Measurements from ENCODE around the gene EHBP1.

Gene EHBP1

GRCh38 chr2:62895632-62896009, 190.1 kb downstream of the EHBP1 start:
- no peak for DNase-seq

GRCh38 chr2:62897187-62897827, 191.8 kb downstream of the EHBP1 start:
- DNase-seq, result no peak

- no peak for DNase-seq
Observed at GRCh38 chr2:62904344-62904743, 198.8 kb downstream of the EHBP1 start.

DNA sequence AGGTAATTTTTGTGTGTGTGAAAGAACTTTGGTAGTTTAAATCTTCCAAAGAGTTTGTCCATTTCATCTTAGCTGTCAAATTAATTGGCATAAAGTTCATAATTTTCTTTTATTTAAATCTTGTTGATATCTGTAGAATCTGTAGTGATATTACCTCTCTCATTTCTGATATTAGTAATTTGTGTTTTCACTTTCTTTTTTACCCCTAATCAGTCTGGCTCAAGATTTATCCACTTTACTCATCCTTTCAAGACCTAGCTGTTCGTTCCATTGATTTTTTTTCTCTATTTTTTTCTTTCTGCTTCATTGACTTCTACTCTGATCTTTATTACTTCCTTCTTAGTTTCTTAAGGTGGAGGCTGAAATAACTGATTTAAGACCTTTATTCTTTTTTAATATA, 202.6 kb downstream of the EHBP1 start:
- DNase-seq, result no peak

- DNase-seq, result no peak
Observed at GRCh38 chr2:62913311-62913710, 207.8 kb downstream of the EHBP1 start.

DNA sequence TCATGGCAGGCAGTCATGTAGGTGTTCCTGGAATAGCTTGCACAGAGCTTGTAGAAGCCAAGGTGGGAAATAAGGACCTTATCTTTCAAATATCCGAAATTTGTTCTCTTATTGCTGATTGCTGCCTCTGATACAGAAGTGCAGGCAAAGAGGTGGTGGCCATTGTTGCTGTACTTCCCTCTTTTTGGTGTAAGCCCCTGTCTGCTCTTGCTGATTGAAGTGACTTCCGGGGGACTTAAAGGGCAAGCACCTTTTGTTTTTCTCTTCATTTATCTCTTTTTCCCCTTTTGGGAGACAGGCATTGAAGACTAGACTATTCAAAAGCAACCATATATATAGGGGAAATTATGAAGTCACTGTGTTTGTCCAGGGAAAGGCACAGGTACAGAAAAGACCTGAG, 213.5 kb downstream of the EHBP1 start:
- DNase-seq, result no peak

DNA sequence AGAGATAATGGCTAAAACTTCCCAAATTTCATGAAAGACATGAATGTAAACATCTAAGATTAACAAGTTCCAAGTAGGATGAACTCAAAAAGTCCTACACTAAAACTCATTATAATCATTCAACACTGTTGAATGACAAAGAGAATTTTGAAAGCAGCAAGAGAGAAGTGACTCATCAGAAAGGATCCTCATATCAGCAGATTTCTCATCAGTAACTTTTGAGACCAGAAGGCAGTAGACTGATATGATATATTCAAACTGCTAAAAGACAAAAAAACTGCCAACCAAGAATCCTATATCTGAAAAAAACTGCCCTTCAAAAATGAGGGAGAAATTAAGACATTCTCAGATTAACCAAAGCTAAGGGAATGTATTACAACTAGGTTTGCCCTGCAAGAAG, 214.6 kb downstream of the EHBP1 start:
- no peak for DNase-seq

- no peak for DNase-seq
Observed at GRCh38 chr2:62923242-62923641, 217.7 kb downstream of the EHBP1 start.

DNA sequence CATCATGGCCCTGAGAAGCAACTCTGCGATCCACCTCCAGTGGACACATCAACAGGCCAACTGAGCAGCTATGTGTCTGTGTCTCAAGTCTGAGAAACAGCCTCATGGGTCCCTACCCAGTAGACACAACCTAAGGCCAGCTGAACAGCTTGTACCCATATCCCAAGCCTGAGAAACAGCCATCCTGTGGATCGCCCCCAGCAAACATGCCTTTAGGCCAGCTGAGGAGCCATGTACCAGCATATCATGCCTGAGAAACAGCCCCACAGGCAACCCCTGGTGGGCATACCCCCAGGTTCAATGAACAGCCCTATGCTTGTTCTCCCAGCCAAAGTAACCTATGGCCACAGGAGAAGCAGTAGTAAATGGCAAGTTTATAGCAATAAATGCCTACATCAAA, 218.4 kb downstream of the EHBP1 start:
- DNase-seq, result no peak

DNA sequence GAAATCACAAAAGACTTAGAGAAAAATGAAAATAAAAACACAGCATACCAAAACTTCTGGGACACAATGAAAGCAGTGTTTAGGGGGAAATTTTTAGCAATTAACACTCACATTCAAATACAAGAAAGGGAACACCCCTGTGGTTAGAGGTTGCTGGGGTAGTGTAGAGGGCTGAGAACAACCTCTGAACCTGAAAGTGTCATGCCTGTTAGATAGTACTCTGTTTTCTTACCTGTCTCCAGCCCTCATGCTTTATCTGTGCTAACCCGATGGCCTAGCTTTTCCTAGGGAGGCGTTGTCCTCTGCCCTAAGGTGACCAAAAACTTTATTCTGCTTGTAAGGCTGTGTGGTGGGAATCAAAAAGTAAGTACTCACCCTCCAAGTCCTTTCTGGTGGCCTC, 222.5 kb downstream of the EHBP1 start:
- no peak for DNase-seq

- DNase-seq, result no peak
Observed at GRCh38 chr2:62931536-62931935, 226.0 kb downstream of the EHBP1 start.

- no peak for DNase-seq
Observed at GRCh38 chr2:62933398-62933917, 227.9 kb downstream of the EHBP1 start.

DNA sequence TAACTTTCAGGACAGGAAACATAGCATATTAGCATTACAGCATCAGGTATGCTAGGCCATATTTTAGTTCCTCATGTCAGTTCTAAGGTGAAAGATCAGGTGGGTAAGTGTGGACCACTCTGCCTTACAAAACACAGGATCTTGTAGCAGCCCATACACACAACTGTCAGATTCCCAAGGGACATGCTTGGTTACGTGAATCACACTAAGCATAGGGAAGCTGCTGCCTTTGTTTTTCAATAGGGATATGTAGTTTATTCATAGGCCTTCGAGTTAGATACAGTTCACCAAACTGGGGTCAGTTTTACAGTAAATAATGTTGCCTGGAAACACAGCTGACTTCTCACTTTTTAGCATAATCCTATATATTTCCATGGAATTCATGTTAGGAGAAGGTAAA, 229.0 kb downstream of the EHBP1 start:
- DNase-seq, result no peak

DNA sequence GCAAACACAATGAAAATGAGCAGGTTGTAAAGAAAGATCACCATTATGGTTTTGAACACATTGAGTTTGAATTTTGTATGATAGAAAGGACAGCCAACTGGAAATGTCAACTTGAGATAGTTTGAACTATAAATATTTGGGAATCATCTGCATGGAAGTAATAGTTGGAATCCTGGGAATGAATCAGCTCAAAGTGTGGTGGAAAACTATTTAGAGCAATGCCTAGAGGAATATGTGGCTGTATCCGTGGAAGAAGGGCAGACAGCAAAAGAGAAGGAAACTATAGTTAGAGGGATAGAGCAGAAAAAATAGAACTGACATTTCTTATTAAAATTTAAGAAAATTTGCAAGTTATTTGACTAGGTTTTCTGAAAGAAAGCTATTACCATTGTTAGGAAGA, 232.6 kb downstream of the EHBP1 start:
- DNase-seq, result peak; percentile 3

- DNase-seq, result peak; percentile 35
Observed at GRCh38 chr2:62939735-62940491, 234.4 kb downstream of the EHBP1 start.

DNA sequence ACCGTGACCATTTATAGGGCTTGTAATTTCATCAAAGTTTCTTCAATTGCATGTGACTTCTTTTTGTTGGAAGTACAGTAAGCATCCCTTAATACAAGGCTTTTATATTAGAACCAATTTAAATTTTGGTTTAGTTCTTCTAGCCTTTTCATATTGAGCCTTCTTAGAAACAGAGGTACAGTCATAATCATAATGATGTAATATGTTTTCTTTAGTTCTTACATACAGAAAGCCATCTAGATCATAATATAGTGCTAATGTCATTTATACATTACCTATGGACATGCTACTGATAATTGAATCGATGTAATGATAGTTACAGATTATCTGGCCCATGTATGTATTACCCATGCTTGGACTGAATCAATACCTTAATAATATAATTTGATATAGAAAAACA, 235.2 kb downstream of the EHBP1 start:
- no peak for DNase-seq

DNA sequence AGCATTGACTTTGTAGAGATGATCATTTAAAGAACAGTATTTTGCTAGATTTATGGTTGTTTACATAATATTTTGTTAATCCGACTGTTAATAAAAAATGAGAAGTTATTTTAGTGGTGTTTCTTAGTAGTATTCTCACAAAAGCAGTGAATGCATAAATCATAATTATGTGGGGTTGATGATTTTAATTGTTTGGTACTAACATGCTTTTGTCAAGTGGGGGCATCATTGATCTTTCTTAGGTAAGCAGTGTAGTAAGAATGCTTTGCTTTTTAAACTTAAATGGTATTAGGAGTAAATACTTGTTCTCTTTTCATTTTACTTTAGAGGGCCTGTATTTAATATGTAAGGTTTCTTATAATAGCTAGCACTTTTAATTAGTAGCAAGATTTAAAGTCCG, 235.9 kb downstream of the EHBP1 start:
- DNase-seq, result no peak

DNA sequence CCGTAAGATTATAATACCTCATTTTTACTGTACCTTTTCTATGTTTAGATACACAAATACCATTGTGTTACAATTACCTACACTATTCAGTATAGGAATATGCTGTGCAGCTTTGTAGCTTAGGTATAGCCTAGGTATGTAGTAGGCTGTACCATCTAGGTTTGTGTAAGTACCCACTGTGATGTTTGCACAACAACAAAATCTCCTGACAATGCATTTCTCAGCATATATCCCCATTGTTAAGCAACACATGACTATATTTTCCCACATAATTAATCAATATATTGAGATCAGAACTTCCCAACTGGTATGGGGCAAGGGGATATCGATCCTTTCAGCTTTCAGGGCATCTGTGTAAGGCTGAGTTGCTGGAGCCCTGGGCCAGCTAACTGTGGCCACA, 238.8 kb downstream of the EHBP1 start:
- no peak for DNase-seq

DNA sequence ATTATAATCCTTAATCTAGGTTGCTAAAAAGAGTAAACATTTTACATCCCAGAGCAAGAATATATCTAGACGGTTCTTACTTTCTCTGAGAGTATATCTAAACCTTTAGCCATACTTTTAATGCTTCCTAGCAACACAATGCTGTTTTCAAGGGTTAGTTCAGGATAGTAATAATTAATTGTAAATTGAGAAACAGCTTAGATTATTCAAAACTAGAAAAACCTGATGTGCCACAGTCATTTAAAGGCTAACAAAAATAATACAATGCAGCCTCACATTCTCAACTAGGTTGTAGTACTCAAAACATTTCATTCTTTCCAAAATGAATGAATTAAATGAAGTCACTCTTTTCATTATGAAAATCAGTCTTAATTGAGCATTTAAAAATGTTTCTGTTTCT, 241.9 kb downstream of the EHBP1 start:
- DNase-seq, result no peak

- no peak for DNase-seq
Observed at GRCh38 chr2:62956651-62957050, 251.1 kb downstream of the EHBP1 start.

DNA sequence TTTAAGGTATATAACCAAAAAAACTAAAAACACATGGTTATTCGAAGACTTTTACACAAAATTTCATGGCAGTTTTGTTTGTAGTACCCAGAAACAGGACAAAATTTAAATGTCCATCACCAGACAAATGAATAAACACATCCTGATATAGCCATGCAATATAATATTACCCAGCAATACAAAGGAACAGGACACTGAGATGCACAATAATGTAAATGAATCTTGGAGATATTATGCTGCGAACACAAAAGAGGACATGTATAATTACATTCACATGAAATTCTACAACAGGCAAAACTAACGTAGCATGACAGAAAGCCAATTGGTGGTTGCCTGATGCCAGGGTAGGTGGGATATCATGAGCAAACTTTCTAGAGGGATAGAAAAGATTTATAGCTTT, 252.7 kb downstream of the EHBP1 start:
- no peak for DNase-seq

GRCh38 chr2:62964050-62964449, 258.5 kb downstream of the EHBP1 start:
- no peak for DNase-seq

DNA sequence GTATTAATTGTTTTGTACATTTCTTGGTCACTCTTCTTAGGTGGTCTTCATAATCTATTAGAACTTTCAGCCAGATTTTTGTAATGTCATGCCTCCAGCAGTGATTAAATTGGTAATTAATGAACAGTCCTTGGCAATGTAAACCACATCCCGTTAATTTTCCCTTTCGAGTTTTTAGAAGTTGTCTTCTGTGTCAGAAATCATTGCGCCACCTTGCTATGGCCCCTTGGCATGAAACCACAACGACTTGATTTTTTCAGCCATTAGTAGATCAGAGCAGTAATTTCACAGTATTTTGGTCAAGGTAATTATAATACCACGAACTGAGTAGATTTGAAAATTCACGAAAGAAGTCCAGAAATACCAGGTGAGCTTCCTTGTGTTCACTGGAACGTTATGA, 259.2 kb downstream of the EHBP1 start:
- no peak for DNase-seq

GRCh38 chr2:62966991-62967390, 261.5 kb downstream of the EHBP1 start:
- DNase-seq, result no peak

GRCh38 chr2:62968168-62968567, 262.7 kb downstream of the EHBP1 start:
- DNase-seq, result no peak
